ENCODE measurements around the gene CDH13.

DNA sequence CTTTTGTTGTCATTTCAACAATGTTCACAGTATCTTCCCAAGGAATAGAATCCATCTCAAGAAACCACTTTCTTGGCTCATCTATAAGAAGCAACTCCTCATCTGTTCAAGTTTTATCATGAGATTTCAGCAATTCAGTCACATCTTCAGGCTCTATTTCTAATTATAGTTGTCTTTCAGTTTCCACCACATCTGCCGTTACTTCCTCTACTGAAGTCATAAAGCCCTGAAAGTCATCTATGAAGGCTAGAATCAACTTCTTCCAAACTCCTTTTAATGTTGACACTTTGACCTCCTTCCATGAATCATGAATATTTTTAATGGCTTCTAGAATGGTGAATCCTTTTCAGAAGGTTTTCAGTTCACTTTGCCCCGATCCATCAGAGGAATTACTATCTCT is 102.1 kb downstream of the CDH13 start:
- TF ChIP-seq, protein P1, sequence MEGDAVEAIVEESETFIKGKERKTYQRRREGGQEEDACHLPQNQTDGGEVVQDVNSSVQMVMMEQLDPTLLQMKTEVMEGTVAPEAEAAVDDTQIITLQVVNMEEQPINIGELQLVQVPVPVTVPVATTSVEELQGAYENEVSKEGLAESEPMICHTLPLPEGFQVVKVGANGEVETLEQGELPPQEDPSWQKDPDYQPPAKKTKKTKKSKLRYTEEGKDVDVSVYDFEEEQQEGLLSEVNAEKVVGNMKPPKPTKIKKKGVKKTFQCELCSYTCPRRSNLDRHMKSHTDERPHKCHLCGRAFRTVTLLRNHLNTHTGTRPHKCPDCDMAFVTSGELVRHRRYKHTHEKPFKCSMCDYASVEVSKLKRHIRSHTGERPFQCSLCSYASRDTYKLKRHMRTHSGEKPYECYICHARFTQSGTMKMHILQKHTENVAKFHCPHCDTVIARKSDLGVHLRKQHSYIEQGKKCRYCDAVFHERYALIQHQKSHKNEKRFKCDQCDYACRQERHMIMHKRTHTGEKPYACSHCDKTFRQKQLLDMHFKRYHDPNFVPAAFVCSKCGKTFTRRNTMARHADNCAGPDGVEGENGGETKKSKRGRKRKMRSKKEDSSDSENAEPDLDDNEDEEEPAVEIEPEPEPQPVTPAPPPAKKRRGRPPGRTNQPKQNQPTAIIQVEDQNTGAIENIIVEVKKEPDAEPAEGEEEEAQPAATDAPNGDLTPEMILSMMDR (IDR thresholded peaks at IDR 0.05), result no peak
- TF ChIP-seq POLR2A (IDR thresholded peaks at IDR 0.05), result no peak

Measured in Peyer's patch (tissue), 4 donors.